Esophagus squamous epithelium (tissue), 5 donors: ENCODE data around the gene CCDC66. TPM values are rescaled to one million over a fixed set of nuclear protein-coding genes. Genes with fewer than 3 reads are reported as not detected.
A peak's percentile ranks its signal among the peaks of the same experiment; 100 is the strongest.

Source experiments
- DNase-seq: peaks from one replicate; lab custom pipeline; 2025; lab: John Stamatoyannopoulos, UW
- H3K27ac ChIP-seq, 4 donors: fragments of 200-600 bp; sonication (generic); one replicate each; pipeline ENCODE4 v1.5.1; 2016 to 2019; ENCODE audit warnings: mild to moderate bottlenecking in 1 of 4
- H3K27me3 ChIP-seq, 4 donors: fragments of 200-600 bp; sonication (generic); 1 replicate in 3 of 4; 2 replicates in 1 of 4; pipeline versions ENCODE4 v1.5.1 to v1.6.0; 2017 to 2021; ENCODE audit warnings: antibody characterized with exemption in 1 of 4
- H3K36me3 ChIP-seq, 3 donors: fragments of 200-600 bp; sonication (generic); one replicate each; pipeline ENCODE4 v1.5.1; 2016 to 2019
- H3K4me1 ChIP-seq, 3 donors: fragments of 200-600 bp; sonication (generic); one replicate each; pipeline ENCODE4 v1.5.1; 2017 to 2019
- H3K4me3 ChIP-seq, 4 donors: fragments of 200-600 bp; sonication (generic); 1 replicate in 3 of 4; 2 replicates in 1 of 4; pipeline ENCODE4 v1.5.1; 2016 to 2019; ENCODE audit warnings: mild to moderate bottlenecking in 2 of 4, moderate library complexity in 1 of 4
- H3K9me3 ChIP-seq, 3 donors: fragments of 200-600 bp; sonication (generic); one replicate each; pipeline ENCODE4 v1.5.1; 2016 to 2019
- CTCF ChIP-seq, 6 experiments: fragments of 450-650 bp in 4 of 6; fragments of 200-600 bp in 2 of 6; sonication (generic) in 2 of 6; IDR thresholded peaks; one replicate each; pipeline ENCODE4 v1.5.1; 2016 to 2019; ENCODE audit warnings: antibody characterized with exemption in 6 of 6, mild to moderate bottlenecking in 4 of 6, moderate library complexity in 4 of 6
- POLR2A ChIP-seq, 4 donors: fragments of 450-650 bp; IDR thresholded peaks; one replicate each; pipeline ENCODE4 v1.6.1; 2017; ENCODE audit warnings: antibody characterized with exemption in 4 of 4, mild to moderate bottlenecking in 4 of 4, moderate library complexity in 3 of 4
- WGBS, 2 donors: methylation state at CpG; one replicate each; pipeline ENCODE4 v1.1.5; 2018; 5-methylcytosine and 5-hydroxymethylcytosine counted together
- intact Hi-C: fragments of 100-400 bp; cut with DNase I; formaldehyde crosslinking; loops from one replicate; pipeline ENCODE4 v1.15.0; 2022
- total RNA-seq, 4 donors: library from RNA; depleted of rRNA; stranded (reverse); fragments of >200 nt; gene quantifications; one replicate each; pipeline ENCODE4 v1.1.0, GENCODE V29; 2016
- donor health status: DM: yes; HTN: yes; CAD: no.

Gene CCDC66
- total RNA-seq, 4 donors from 2014 or later, result 8.1 to 32.6 (median 15.8) TPM

GRCh38 chr3:56621681-56622080 lies 64.7 kb downstream of the CCDC66 start:
- Histone ChIP-seq H3K4me1 (peaks cover 0 to 17% (median 0%) of the 10 kb centered on the region in 3 donors), H3K27ac (peak overlapping the region in 2 of 4 donors; percentile 18 to 57), H3K4me3 (no peak overlapping the region), H3K27me3 (no peaks in the 10 kb centered on the region), H3K9me3 (no peaks in the 10 kb centered on the region), H3K36me3 (peaks cover 0 to 97% (median 45%) of the 10 kb centered on the region in 3 donors)
- intact Hi-C loops, result no loop called here
- WGBS, 2 donors, result 37 to 64% methylated on average over 3 of the region's 3 CpGs
- no peak for DNase-seq
- no peak for TF ChIP-seq POLR2A (IDR thresholded peaks at IDR 0.05)
- no peak for TF ChIP-seq CTCF (IDR thresholded peaks at IDR 0.05)

- no peak for DNase-seq
- Histone ChIP-seq H3K4me1 (peaks cover 0 to 17% (median 0%) of the 10 kb centered on the region in 3 donors), H3K36me3 (peaks cover 0 to 97% (median 45%) of the 10 kb centered on the region in 3 donors), H3K9me3 (no peaks in the 10 kb centered on the region), H3K4me3 (no peak overlapping the region), H3K27ac (peak overlapping the region in 1 of 4 donors; percentile 57), H3K27me3 (no peaks in the 10 kb centered on the region)
- TF ChIP-seq POLR2A (IDR thresholded peaks at IDR 0.05) (no peak), CTCF (IDR thresholded peaks at IDR 0.05) (no peak)
- intact Hi-C loops, result no loop called here
- WGBS, 2 donors, result 72 to 90% methylated on average over 3 of the region's 3 CpGs
Measured at GRCh38 chr3:56622381-56622780, 65.4 kb downstream of the CCDC66 start.

- intact Hi-C loops, result no loop called here
- Histone ChIP-seq H3K9me3 (no peaks in the 10 kb centered on the region), H3K4me1 (peaks cover 0 to 17% (median 0%) of the 10 kb centered on the region in 3 donors), H3K27ac (no peak overlapping the region), H3K27me3 (no peaks in the 10 kb centered on the region), H3K36me3 (peaks cover 0 to 97% (median 33%) of the 10 kb centered on the region in 3 donors), H3K4me3 (no peak overlapping the region)
- DNase-seq, result no peak
- TF ChIP-seq CTCF (IDR thresholded peaks at IDR 0.05) (no peak), POLR2A (IDR thresholded peaks at IDR 0.05) (no peak)
- 75 to 81% methylated on average over 3 of the region's 3 CpGs for WGBS, 2 donors
Measured at GRCh38 chr3:56624725-56625124, 67.8 kb downstream of the CCDC66 start.

GRCh38 chr3:56629047-56629446 lies 72.1 kb downstream of the CCDC66 start:
- Histone ChIP-seq H3K36me3 (peaks cover 0 to 99% (median 25%) of the 10 kb centered on the region in 3 donors), H3K27ac (no peak overlapping the region)
- TF ChIP-seq POLR2A (IDR thresholded peaks at IDR 0.05), result no peak
- TF ChIP-seq CTCF (IDR thresholded peaks at IDR 0.05), result no peak

GRCh38 chr3:56629451-56629850 lies 72.5 kb downstream of the CCDC66 start:
- Histone ChIP-seq H3K27me3 (no peaks in the 10 kb centered on the region), H3K36me3 (peaks cover 0 to 99% (median 22%) of the 10 kb centered on the region in 3 donors), H3K9me3 (no peaks in the 10 kb centered on the region), H3K27ac (no peak overlapping the region), H3K4me1 (no peaks in the 10 kb centered on the region), H3K4me3 (no peak overlapping the region)
- TF ChIP-seq POLR2A (IDR thresholded peaks at IDR 0.05), result no peak
- TF ChIP-seq CTCF (IDR thresholded peaks at IDR 0.05), result no peak
- DNase-seq, result no peak
- intact Hi-C loops, result no loop called here

More at GRCh38 chr3:56629047-56629446, 72.1 kb downstream of the CCDC66 start:
- intact Hi-C loops, result no loop called here
- Histone ChIP-seq H3K9me3 (no peaks in the 10 kb centered on the region), H3K4me3 (no peak overlapping the region), H3K4me1 (no peaks in the 10 kb centered on the region), H3K27me3 (no peaks in the 10 kb centered on the region)
- no peak for DNase-seq
- 83 to 91% methylated on average over 1 to 2 of the region's 2 CpGs for WGBS, 2 donors
